ENCODE results near the gene OSBPL2. TPM values are rescaled to one million over a fixed set of nuclear protein-coding genes. Genes with fewer than 3 reads are reported as not detected.

Gene OSBPL2
- total and polyA plus RNA-seq, 4 donors, result 9.9 to 19.7 (median 12.3) TPM

DNA sequence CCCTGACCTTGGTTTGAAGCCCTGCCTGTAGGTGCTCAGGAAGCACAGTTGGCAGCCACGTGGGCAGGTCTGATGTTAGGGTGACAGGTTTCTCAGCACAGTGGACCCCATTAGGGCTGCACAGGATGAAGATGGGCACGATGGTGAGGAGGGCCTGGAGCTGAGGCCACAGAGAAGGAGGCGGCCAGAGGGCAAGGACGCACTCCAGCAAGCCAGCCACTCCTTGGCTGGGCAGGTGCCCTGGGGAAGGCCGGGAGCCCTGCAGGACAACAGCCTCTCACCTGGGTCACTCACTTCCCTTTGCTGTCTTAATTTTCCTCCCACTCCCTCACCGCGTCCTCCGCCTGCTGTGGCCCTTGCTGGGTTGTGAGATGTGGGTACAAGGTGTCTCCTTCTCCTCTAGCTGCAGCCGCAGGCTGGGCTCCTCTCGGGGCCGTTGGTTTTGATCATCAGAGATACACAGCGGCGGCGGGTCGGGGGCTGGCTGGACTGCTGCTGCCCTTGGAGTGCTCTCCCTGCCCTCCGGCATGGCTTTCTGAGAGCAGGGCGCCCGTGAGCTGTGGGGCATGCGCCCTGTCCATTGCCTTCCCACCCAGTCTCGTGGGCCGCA lies 5.7 kb downstream of the OSBPL2 start:
- TF ChIP-seq FOXA2 (IDR thresholded peaks at IDR 0.05) (no peak), HNF4G (IDR thresholded peaks at IDR 0.05) (no peak)
- TF ChIP-seq, protein P1, sequence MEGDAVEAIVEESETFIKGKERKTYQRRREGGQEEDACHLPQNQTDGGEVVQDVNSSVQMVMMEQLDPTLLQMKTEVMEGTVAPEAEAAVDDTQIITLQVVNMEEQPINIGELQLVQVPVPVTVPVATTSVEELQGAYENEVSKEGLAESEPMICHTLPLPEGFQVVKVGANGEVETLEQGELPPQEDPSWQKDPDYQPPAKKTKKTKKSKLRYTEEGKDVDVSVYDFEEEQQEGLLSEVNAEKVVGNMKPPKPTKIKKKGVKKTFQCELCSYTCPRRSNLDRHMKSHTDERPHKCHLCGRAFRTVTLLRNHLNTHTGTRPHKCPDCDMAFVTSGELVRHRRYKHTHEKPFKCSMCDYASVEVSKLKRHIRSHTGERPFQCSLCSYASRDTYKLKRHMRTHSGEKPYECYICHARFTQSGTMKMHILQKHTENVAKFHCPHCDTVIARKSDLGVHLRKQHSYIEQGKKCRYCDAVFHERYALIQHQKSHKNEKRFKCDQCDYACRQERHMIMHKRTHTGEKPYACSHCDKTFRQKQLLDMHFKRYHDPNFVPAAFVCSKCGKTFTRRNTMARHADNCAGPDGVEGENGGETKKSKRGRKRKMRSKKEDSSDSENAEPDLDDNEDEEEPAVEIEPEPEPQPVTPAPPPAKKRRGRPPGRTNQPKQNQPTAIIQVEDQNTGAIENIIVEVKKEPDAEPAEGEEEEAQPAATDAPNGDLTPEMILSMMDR (IDR thresholded peaks at IDR 0.05; ENCODE audit: low read depth, low read length, missing input control), result no peak
- H3K9me3 ChIP-seq (ENCODE audit: control insufficient read depth in 4 of 4, low read length in 3 of 4), result no peaks in the 10 kb centered on the region
- 91% methylated on average over 21 of the region's 21 CpGs for WGBS
- DNase-seq (ENCODE audit: low spot score), result no peak
- H3K4me1 ChIP-seq (ENCODE audit: control insufficient read depth in 4 of 4, insufficient read depth in 4 of 4, low read length in 3 of 4), result peaks cover 14 to 42% (median 29%) of the 10 kb centered on the region in 4 donors
- no peak overlapping the region for H3K27ac ChIP-seq (ENCODE audit: low read depth in 1 of 2, low read length in 2 of 2)
- H3K27me3 ChIP-seq (ENCODE audit: control insufficient read depth in 4 of 4, insufficient read depth in 4 of 4, low read length in 3 of 4), result no peaks in the 10 kb centered on the region
- peaks cover 0 to 6% (median under 1%) of the 10 kb centered on the region in 4 donors for H3K36me3 ChIP-seq (ENCODE audit: control insufficient read depth in 4 of 4, insufficient read depth in 3 of 4, low read depth in 1 of 4, low read length in 3 of 4)
- H3K4me3 ChIP-seq (ENCODE audit: low read depth in 1 of 3, low read length in 3 of 3), result no peak overlapping the region
- H3K9ac ChIP-seq (ENCODE audit: low read depth in 1 of 2, low read length in 2 of 2), result no peak overlapping the region

DNA sequence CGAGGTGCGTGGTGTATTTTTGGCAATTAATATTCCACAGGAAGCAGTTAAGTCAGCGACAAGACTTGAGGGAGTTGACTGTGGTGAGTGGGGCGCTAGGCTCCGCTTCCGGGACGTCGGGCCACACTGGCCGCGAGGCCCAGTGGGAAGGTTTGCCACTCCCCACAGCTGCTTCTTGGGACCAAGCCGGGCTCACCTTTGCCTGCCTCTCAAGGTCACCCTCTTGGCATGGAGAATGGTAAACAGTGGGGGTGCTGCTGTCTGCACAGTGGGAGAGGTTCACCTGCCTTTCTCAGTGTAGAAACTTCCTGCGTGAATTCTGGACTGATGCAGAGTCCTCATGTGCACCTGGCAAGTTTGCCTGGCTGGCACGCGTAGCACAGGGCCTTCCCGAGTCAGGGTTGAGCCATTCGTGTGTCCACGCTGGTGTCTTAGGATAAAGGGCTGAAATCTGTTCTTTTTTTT lies 6.4 kb downstream of the OSBPL2 start:
- DNase-seq (ENCODE audit: low spot score), result no peak
- peaks cover 0 to 6% (median under 1%) of the 10 kb centered on the region in 4 donors for H3K36me3 ChIP-seq (ENCODE audit: control insufficient read depth in 4 of 4, insufficient read depth in 3 of 4, low read depth in 1 of 4, low read length in 3 of 4)
- no peak overlapping the region for H3K27ac ChIP-seq (ENCODE audit: low read depth in 1 of 2, low read length in 2 of 2)
- H3K27me3 ChIP-seq (ENCODE audit: control insufficient read depth in 4 of 4, insufficient read depth in 4 of 4, low read length in 3 of 4), result no peaks in the 10 kb centered on the region
- H3K4me1 ChIP-seq (ENCODE audit: control insufficient read depth in 4 of 4, insufficient read depth in 4 of 4, low read length in 3 of 4), result peaks cover 11 to 35% (median 23%) of the 10 kb centered on the region in 4 donors
- no peak for TF ChIP-seq JUND (IDR thresholded peaks at IDR 0.05)
- no peak for TF ChIP-seq FOXA1 (IDR thresholded peaks at IDR 0.05)
- peak in 1 of 2 donors; percentile 30 for TF ChIP-seq HNF4A (conservative IDR thresholded peaks at IDR 0.05)
- TF ChIP-seq, protein P2, sequence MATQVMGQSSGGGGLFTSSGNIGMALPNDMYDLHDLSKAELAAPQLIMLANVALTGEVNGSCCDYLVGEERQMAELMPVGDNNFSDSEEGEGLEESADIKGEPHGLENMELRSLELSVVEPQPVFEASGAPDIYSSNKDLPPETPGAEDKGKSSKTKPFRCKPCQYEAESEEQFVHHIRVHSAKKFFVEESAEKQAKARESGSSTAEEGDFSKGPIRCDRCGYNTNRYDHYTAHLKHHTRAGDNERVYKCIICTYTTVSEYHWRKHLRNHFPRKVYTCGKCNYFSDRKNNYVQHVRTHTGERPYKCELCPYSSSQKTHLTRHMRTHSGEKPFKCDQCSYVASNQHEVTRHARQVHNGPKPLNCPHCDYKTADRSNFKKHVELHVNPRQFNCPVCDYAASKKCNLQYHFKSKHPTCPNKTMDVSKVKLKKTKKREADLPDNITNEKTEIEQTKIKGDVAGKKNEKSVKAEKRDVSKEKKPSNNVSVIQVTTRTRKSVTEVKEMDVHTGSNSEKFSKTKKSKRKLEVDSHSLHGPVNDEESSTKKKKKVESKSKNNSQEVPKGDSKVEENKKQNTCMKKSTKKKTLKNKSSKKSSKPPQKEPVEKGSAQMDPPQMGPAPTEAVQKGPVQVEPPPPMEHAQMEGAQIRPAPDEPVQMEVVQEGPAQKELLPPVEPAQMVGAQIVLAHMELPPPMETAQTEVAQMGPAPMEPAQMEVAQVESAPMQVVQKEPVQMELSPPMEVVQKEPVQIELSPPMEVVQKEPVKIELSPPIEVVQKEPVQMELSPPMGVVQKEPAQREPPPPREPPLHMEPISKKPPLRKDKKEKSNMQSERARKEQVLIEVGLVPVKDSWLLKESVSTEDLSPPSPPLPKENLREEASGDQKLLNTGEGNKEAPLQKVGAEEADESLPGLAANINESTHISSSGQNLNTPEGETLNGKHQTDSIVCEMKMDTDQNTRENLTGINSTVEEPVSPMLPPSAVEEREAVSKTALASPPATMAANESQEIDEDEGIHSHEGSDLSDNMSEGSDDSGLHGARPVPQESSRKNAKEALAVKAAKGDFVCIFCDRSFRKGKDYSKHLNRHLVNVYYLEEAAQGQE (IDR thresholded peaks at IDR 0.05), result no peak
- peak; percentile 30 to 34 for TF ChIP-seq RXRA (IDR thresholded peaks at IDR 0.05)
- no peak overlapping the region for H3K9ac ChIP-seq (ENCODE audit: low read depth in 1 of 2, low read length in 2 of 2)
- 53% methylated on average over 17 of the region's 17 CpGs for WGBS
- no peak overlapping the region for H3K4me3 ChIP-seq (ENCODE audit: low read depth in 1 of 3, low read length in 3 of 3)
- H3K9me3 ChIP-seq (ENCODE audit: control insufficient read depth in 4 of 4, low read length in 3 of 4), result no peaks in the 10 kb centered on the region

DNA sequence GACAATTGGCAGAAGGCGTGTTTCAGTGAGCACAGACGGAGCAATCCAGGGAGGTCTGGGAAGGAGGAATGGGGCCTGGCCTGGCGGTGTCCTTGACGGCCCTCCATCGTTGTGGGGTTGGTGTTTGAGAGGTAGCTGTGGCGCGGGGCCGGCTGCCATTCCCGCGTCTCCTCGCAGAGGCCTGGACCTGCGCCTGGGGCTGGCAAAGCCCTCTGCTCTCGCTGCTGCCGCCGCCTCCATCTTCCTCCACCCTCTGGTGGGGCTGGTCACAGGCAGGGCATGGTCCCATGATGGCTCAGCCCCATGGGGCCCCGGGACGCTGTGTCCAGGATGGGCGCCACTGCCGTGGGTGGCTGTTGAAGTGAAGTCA lies 7.6 kb downstream of the OSBPL2 start:
- Histone ChIP-seq H3K4me1 (ENCODE audit: control insufficient read depth in 4 of 4, insufficient read depth in 4 of 4, low read length in 3 of 4) (peaks cover 11 to 34% (median 21%) of the 10 kb centered on the region in 4 donors), H3K27me3 (ENCODE audit: control insufficient read depth in 4 of 4, insufficient read depth in 4 of 4, low read length in 3 of 4) (no peaks in the 10 kb centered on the region), H3K36me3 (ENCODE audit: control insufficient read depth in 4 of 4, insufficient read depth in 3 of 4, low read depth in 1 of 4, low read length in 3 of 4) (peaks cover 0 to 6% (median under 1%) of the 10 kb centered on the region in 4 donors), H3K4me3 (ENCODE audit: low read depth in 1 of 3, low read length in 3 of 3) (no peak overlapping the region), H3K27ac (ENCODE audit: low read depth in 1 of 2, low read length in 2 of 2) (no peak overlapping the region), H3K9me3 (ENCODE audit: control insufficient read depth in 4 of 4, low read length in 3 of 4) (no peaks in the 10 kb centered on the region), H3K9ac (ENCODE audit: low read depth in 1 of 2, low read length in 2 of 2) (no peak overlapping the region)
- WGBS, result 93% methylated on average over 19 of the region's 19 CpGs
- DNase-seq (ENCODE audit: low spot score), result no peak
- TF ChIP-seq FOXA1 (IDR thresholded peaks at IDR 0.05) (no peak), EGR1 (IDR thresholded peaks at IDR 0.05; ENCODE audit: low read depth in 2 of 2) (no peak), HNF4G (IDR thresholded peaks at IDR 0.05) (no peak), RAD21 (IDR thresholded peaks at IDR 0.05) (no peak), GABPA (IDR thresholded peaks at IDR 0.05 in 1 of 2, conservative IDR thresholded peaks at IDR 0.05 in 1 of 2) (no peak), FOXA2 (IDR thresholded peaks at IDR 0.05) (no peak), TAF1 (conservative IDR thresholded peaks at IDR 0.05) (no peak), RXRA (IDR thresholded peaks at IDR 0.05) (no peak), NR2F2 (IDR thresholded peaks at IDR 0.05) (no peak)
- TF ChIP-seq, protein P3, sequence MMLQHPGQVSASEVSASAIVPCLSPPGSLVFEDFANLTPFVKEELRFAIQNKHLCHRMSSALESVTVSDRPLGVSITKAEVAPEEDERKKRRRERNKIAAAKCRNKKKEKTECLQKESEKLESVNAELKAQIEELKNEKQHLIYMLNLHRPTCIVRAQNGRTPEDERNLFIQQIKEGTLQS (IDR thresholded peaks at IDR 0.05), result no peak
- TF ChIP-seq, protein P2 (IDR thresholded peaks at IDR 0.05), result no peak
- TF ChIP-seq, protein P4, sequence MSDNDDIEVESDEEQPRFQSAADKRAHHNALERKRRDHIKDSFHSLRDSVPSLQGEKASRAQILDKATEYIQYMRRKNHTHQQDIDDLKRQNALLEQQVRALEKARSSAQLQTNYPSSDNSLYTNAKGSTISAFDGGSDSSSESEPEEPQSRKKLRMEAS (IDR thresholded peaks at IDR 0.05), result no peak

Data from liver (tissue), 9 donors.